NCI-H2107 (cell line): ENCODE results near the gene CXCL3.

ENCODE experiments used
- DNase-seq: peaks from one replicate; lab custom pipeline; 2025; lab: John Stamatoyannopoulos, UW

The CXCL3 gene

GRCh38 chr4:74055498-74055897 is 17.0 kb upstream of the CXCL3 start:
- DNase-seq: no peak

- DNase-seq: no peak
Observed at GRCh38 chr4:74055096-74055495, 16.6 kb upstream of the CXCL3 start.

- no peak for DNase-seq
Observed at GRCh38 chr4:74054483-74055047, 16.1 kb upstream of the CXCL3 start.

DNA sequence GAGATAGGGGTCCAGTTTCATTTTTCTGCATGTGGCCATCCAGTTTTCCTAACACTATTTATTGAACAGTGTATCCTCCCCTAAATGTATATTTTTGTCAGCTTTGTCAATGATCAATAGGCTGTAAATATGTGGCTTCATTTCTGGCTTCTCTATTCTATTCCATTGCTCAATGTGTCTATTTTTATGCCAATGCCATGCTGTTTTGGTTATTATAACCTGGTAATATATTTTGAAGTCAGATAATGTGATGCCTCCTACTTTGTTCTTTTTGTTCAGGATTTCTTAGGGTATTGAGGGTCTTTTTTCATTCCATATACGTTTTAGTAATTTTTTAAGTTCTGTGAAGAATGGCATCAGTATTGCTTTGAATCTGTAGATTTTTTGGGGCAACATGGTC is 8.7 kb upstream of the CXCL3 start:
- DNase-seq: no peak

DNA sequence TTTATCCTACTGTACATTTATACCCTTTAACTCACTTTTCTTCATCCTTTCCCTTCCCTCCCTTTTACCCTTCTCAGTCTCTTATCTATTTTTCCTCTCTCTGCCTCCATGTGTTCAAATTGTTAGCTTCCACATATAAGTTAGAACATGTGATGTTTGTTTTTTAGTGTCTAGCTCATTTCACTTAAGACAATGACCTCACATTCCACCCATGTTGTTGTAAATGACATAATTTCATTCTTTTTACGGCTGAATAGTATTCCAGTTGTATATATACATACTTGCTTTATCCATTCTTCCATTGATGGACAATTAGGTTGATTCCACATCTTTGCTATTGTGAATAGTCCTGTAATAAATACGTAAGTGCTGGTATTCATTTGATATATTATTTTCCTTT is 7.3 kb upstream of the CXCL3 start:
- DNase-seq: no peak

DNA sequence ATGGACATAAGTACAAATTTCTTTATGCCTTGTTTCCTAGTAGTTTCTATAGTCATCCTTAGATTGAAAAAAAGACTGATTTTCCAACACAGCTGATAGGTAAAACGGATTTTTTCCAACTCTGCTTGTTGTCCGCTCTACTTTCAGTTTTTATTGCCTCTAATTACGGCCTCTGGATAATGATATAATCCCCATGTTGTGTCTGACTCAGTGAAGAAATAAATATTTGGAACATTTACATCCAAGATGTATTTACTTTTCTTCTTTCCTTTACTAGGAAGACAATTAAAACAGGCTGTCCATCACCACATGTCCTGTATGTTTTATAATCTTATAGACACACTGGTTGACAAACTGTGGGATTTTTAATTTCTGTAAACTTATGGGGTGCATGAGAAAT is 6.8 kb upstream of the CXCL3 start:
- no peak for DNase-seq

GRCh38 chr4:74044677-74045076 is 6.2 kb upstream of the CXCL3 start:
- no peak for DNase-seq

- DNase-seq: no peak
Observed at GRCh38 chr4:74042681-74043080, 4.2 kb upstream of the CXCL3 start.

DNA sequence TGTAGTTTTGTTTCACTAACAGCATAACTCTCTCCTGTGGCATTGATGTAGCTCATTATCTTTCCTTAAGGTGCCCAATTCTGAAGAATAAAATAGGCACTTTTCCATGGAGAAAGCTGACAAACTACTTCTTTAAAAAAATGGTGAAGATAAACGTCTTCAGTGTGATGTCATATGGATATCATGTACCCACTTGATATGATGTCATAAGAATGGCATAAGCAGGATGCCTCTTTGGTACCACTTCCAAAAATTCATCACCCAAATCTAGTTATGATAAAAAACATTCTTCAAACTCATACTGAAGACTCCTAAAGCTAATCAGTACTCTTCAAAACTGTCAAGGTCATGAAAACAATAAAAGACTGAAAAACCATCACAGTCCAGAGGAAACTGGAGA is 2.9 kb upstream of the CXCL3 start:
- no peak for DNase-seq

DNA sequence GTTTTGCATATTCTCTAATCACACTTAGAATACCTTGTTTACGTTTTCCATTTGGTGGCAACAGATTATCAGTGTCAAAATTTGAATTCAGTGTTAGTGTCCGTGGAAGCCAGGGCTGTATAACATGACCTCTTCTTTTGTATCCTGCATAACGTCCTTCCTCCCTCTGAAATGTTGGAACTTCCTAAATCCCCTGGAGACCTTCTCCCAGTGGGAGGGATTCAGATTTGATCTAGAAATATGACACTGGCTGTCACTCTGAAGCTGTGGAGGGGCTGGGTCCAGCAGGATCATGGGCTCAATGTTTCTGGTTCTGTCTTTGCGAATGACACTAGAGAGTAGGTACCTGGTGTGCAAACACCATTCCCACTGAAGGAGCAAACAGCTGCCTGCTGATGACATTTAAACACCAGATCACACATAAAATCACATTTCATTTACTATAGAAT is 850 bp upstream of the CXCL3 start:
- no peak for DNase-seq

GRCh38 chr4:74038086-74038424 is 434 bp downstream of the CXCL3 start:
- DNase-seq: no peak

GRCh38 chr4:74037076-74037955 is 1.2 kb downstream of the CXCL3 start:
- no peak for DNase-seq

- DNase-seq: no peak
Observed at GRCh38 chr4:74033739-74034138, 4.8 kb downstream of the CXCL3 start.

- DNase-seq: no peak
Observed at GRCh38 chr4:74032064-74032463, 6.4 kb downstream of the CXCL3 start.

DNA sequence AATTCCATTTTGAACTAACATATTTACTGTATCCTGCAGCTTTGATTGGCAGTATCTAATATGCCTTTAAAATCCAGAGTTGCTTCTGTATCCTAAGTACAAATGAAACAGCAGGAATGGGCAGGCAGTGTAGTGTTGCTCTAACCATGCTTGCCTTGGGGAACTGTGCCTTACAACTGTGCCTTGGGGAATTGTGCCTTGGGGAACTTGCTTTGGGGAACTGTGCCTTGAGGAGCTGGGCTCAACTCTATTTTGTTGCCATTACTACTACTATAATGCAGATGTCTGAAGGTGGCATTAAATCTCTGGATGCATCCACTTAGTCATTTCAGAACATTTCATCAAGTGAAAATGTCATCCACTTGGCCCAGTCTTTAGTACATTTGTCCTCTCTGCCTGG is 6.9 kb downstream of the CXCL3 start:
- DNase-seq: no peak

DNA sequence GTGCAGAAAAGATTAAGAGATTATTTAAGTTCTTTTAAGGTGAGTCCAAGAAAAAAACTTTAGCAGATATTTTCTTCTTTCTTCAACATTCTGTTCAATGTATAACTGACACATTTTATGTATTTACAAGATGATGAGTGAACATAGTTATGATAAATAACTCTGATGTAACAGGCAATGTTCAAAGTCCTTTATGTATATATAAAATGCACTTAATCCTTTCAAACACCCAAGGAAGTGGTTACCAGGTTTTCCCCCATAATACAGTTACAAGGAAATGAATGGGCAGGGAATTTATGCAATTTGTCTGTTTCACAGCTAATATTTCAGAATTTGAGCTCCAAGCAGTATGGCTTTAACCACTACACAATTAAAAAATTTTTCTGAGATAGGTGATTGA is 8.2 kb downstream of the CXCL3 start:
- DNase-seq: no peak

DNA sequence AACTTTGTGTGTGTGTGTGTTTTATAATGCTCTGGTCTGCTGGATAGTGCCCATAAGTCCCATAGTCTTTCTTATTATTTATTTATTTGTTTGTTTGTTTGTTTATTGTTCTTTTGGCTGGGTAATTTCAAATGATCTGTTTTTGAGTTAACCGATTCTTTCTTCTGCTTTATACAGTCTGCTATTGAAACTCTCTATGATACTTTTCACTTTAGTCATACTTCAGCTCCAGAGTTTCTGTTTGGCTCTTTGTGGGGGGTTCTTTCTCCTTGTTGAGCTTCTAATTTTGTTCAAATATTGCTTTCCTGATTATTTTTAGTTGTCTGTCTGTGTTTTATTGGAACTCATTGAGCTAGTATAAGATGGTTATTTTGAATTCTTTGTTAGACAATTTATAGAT is 10.0 kb downstream of the CXCL3 start:
- DNase-seq: no peak

GRCh38 chr4:74023709-74024108 is 14.8 kb downstream of the CXCL3 start:
- DNase-seq: no peak

GRCh38 chr4:74021601-74022000 is 16.9 kb downstream of the CXCL3 start:
- no peak for DNase-seq

GRCh38 chr4:74018771-74019170 is 19.7 kb downstream of the CXCL3 start:
- DNase-seq: no peak

- no peak for DNase-seq
Observed at GRCh38 chr4:74018116-74018515, 20.4 kb downstream of the CXCL3 start.

- no peak for DNase-seq
Observed at GRCh38 chr4:74016068-74016467, 22.4 kb downstream of the CXCL3 start.

GRCh38 chr4:74015126-74015780 is 23.2 kb downstream of the CXCL3 start:
- DNase-seq: no peak
